Activated T-cell treated with anti-CD3 and anti-CD28 coated beads, Interleukin-2, amount 50 U/mL, for 72 hours (primary cell): ENCODE results near the gene GSK3A. TPM values are rescaled to one million over a fixed set of nuclear protein-coding genes. Genes with fewer than 3 reads are reported as not detected.

Experiments used
- total RNA-seq, 2 donors: library from RNA; stranded (reverse); gene quantifications; one replicate each; pipeline ENCODE4 v1.2.3, GENCODE V29; 2022

Gene GSK3A
- total RNA-seq, 2 donors from 2014 or later, result 39.6 to 43.2 TPM

Other genes starting within 250 kb of the GSK3A start
- gene ATP1A3, start 248.4 kb downstream of the GSK3A start, total RNA-seq, result 1 to 10 TPM; 4.3 to 6.2 TPM
- 1 to 10 TPM; 1.1 to 3.8 TPM for gene GRIK5, start 172.4 kb downstream of the GSK3A start, total RNA-seq
- 10 to 100 TPM; 11.5 to 12.2 TPM for gene ZNF574, start 166.4 kb downstream of the GSK3A start, total RNA-seq
- gene POU2F2, start 110.2 kb downstream of the GSK3A start, total RNA-seq, result 10 to 100 TPM; 45.0 to 56.0 TPM
- gene DEDD2, start 24.9 kb downstream of the GSK3A start, total RNA-seq, result 10 to 100 TPM; 28.8 to 31.6 TPM
- gene ZNF526, start 22.3 kb downstream of the GSK3A start, total RNA-seq, result 10 to 100 TPM; 11.4 to 11.9 TPM
- 10 to 100 TPM; 65.7 to 75.6 TPM for gene ERF, start 12.5 kb upstream of the GSK3A start, total RNA-seq
- gene CIC, start 26.6 kb upstream of the GSK3A start, total RNA-seq, result 10 to 100 TPM; 90.1 to 95.0 TPM
- under 1 TPM; 0.29 to 0.86 TPM for gene PRR19, start 59.5 kb upstream of the GSK3A start, total RNA-seq
- 10 to 100 TPM; 36.7 to 37.6 TPM for gene PAFAH1B3, start 60.0 kb upstream of the GSK3A start, total RNA-seq
- 1 to 10 TPM in 1 of 2 donors, under 1 TPM in 1; 0.67 to 1.6 TPM for gene TMEM145, start 70.7 kb upstream of the GSK3A start, total RNA-seq
- 10 to 100 TPM in 1 of 2 donors, 1 to 10 TPM in 1; 9.7 to 14.0 TPM for gene MEGF8, start 83.0 kb upstream of the GSK3A start, total RNA-seq
- 1 to 10 TPM in 1 of 2 donors, under 1 TPM in 1; 0.53 to 2.1 TPM for gene CNFN, start 147.7 kb upstream of the GSK3A start, total RNA-seq
- 10 to 100 TPM; 46.5 to 53.8 TPM for gene LIPE, start 184.8 kb upstream of the GSK3A start, total RNA-seq
- gene CXCL17, start 200.3 kb upstream of the GSK3A start, total RNA-seq, result not detected